Effector memory CD8-positive, alpha-beta T cell (primary cell): Measurements from ENCODE around the gene TBXAS1.

ENCODE experiments used
- ATAC-seq: fragments of 150-1000 bp; cut with Tn5 transposase; replicated peaks from 2 replicates; pipeline ENCODE4 v1.10.0; 2021; ENCODE audit warnings: mild to moderate bottlenecking, moderate library complexity
- DNase-seq, 3 experiments: peaks; one replicate each; pipeline ENCODE4 v3.0.0; 2021
- H3K27ac Mint-ChIP-seq, 2 donors: one replicate each; pipeline ENCODE4 v1.8.0; 2022; ENCODE audit warnings: mild to moderate bottlenecking in 2 of 2, mixed read lengths in 2 of 2, moderate library complexity in 2 of 2
- H3K27me3 Mint-ChIP-seq, 2 donors: one replicate each; pipeline ENCODE4 v1.8.0; 2022; ENCODE audit warnings: mixed read lengths in 2 of 2
- H3K36me3 Mint-ChIP-seq: one replicate; pipeline ENCODE4 v1.8.0; 2022; ENCODE audit warnings: mild to moderate bottlenecking, moderate library complexity, mixed read lengths; ENCODE audit not compliant: insufficient read depth
- H3K4me1 Mint-ChIP-seq, 2 donors: one replicate each; pipeline ENCODE4 v1.8.0; 2022; ENCODE audit warnings: low read depth in 2 of 2, mixed read lengths in 2 of 2
- H3K4me3 Mint-ChIP-seq, 2 donors: one replicate each; pipeline ENCODE4 v1.8.0; 2022; ENCODE audit warnings: mild to moderate bottlenecking in 2 of 2, mixed read lengths in 2 of 2, moderate library complexity in 2 of 2
- H3K9me3 Mint-ChIP-seq, 2 donors: one replicate each; pipeline ENCODE4 v1.8.0; 2022; ENCODE audit warnings: mixed read lengths in 2 of 2

TBXAS1 gene

DNA sequence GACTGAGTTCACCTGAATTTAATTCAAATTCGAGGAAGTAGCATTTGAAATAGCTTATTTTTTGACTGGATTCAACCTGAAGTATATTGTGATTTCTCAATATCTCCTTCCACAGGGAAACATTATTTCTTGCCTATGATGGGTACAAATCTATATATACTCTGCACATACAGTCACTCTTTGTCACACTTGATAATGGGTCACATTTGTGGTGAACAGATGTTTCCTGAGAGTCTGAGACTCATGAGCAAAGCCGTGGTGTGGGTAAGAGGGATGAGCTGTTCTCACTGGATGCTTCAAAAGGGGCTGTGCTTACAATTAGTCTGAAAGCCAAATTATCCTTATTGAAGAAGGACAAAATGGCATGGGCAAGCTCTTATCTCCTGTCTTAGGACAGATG is 18.0 kb upstream of the TBXAS1 start:
- Mint-ChIP-seq H3K4me3 (no peak overlapping the region), H3K36me3 (no peaks in the 10 kb centered on the region), H3K27ac (peak overlapping the region in 1 of 2 donors; percentile 17), H3K4me1 (peaks cover 0 to 2% of the 10 kb centered on the region in 2 donors), H3K9me3 (no peaks in the 10 kb centered on the region), H3K27me3 (peaks cover 23 to 25% of the 10 kb centered on the region in 2 donors)
- no peak for ATAC-seq
- no peak for DNase-seq

DNA sequence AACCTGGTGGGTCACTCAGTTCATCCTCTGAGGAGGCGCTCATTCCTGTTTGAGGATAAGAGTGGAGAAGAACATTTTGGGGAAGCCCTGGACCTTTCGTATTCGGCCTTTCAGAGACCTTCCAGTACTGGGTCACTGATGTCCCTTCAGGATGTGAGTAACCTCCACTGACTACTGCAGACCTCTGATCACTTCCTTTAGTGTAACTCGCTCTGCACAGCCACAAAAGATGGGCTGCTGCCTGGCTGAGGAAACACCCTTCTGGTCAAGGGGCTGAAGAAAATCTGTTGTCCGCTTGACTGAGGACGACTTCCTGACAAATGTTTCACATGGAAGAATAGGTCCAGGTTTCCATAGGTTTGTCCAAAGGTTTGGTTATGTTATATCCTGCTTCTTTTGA is 15.9 kb upstream of the TBXAS1 start:
- Mint-ChIP-seq H3K27me3 (peaks cover 8 to 16% of the 10 kb centered on the region in 2 donors), H3K4me3 (no peak overlapping the region), H3K9me3 (no peaks in the 10 kb centered on the region), H3K27ac (no peak overlapping the region), H3K36me3 (no peaks in the 10 kb centered on the region), H3K4me1 (peaks cover 0 to 2% of the 10 kb centered on the region in 2 donors)
- DNase-seq: no peak
- ATAC-seq: no peak

- ATAC-seq (no peak), DNase-seq (no peak)
- H3K4me1 Mint-ChIP-seq: peaks cover 0 to 2% of the 10 kb centered on the region in 2 donors
- H3K27me3 Mint-ChIP-seq: peaks cover 3 to 12% of the 10 kb centered on the region in 2 donors
- no peaks in the 10 kb centered on the region for H3K36me3 Mint-ChIP-seq
- H3K27ac Mint-ChIP-seq: no peak overlapping the region
- no peak overlapping the region for H3K4me3 Mint-ChIP-seq
- H3K9me3 Mint-ChIP-seq: no peaks in the 10 kb centered on the region
These were observed 15.4 kb upstream of the TBXAS1 start for GRCh38 chr7:139813689-139814088.

- H3K4me1 Mint-ChIP-seq: peaks cover 0 to 2% of the 10 kb centered on the region in 2 donors
- H3K27me3 Mint-ChIP-seq: no peaks in the 10 kb centered on the region
- DNase-seq (no peak), ATAC-seq (no peak)
- no peaks in the 10 kb centered on the region for H3K36me3 Mint-ChIP-seq
- no peak overlapping the region for H3K27ac Mint-ChIP-seq
- no peaks in the 10 kb centered on the region for H3K9me3 Mint-ChIP-seq
- no peak overlapping the region for H3K4me3 Mint-ChIP-seq
These were observed 11.8 kb upstream of the TBXAS1 start for GRCh38 chr7:139817249-139817648.

- ATAC-seq: peak; percentile 39
- H3K4me3 Mint-ChIP-seq: no peak overlapping the region
These were observed 9.0 kb upstream of the TBXAS1 start for GRCh38 chr7:139820089-139820488.

DNA sequence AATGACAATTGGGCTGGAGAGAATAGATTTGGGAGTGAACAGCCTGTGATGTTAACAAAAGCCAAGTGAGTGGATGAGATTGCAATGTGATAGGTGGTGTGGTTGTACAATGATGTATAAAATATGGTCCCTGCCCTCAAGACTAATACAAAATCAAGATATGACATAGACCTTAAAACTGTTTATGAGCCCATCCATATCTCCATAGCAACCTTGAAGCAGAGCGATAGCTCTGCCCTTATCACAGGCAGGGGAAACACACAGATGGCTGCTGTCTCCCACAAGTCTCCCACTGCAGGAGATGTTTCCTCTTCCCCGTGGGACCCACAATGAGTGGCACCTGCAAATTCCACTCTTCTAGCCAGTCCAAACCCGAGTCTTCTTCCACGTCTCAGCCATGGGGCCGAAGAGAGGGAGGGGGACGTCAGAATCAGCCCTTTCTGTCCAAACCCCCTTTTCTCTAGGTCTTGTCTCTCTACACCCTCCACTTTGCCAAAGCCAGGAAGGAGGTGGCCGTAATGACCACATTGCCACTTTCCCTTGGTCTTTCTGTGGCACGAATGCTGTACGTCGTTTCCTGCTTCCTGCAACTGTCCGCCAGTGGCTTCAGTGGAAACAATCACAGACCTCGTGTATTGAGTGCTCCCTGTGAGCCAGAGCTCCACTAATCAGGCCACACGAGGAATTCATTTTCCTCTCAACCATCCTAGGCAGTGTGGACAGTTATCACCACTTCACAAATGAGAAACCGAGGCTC is 7.5 kb upstream of the TBXAS1 start:
- H3K4me3 Mint-ChIP-seq: no peak overlapping the region
- peaks cover 6 to 10% of the 10 kb centered on the region in 2 donors for H3K27me3 Mint-ChIP-seq
- ATAC-seq (no peak), DNase-seq (no peak)
- H3K9me3 Mint-ChIP-seq: no peaks in the 10 kb centered on the region
- no peaks in the 10 kb centered on the region for H3K4me1 Mint-ChIP-seq
- no peak overlapping the region for H3K27ac Mint-ChIP-seq
- no peaks in the 10 kb centered on the region for H3K36me3 Mint-ChIP-seq

More at GRCh38 chr7:139820089-139820488, 9.0 kb upstream of the TBXAS1 start:
- Mint-ChIP-seq H3K4me1 (no peaks in the 10 kb centered on the region), H3K36me3 (no peaks in the 10 kb centered on the region), H3K27me3 (no peaks in the 10 kb centered on the region), H3K27ac (no peak overlapping the region), H3K9me3 (no peaks in the 10 kb centered on the region)
- no peak for DNase-seq

GRCh38 chr7:139822855-139823254 is 6.2 kb upstream of the TBXAS1 start:
- H3K4me3 Mint-ChIP-seq: no peak overlapping the region
- no peak for DNase-seq
- no peaks in the 10 kb centered on the region for H3K4me1 Mint-ChIP-seq
- H3K9me3 Mint-ChIP-seq: no peaks in the 10 kb centered on the region
- no peak overlapping the region for H3K27ac Mint-ChIP-seq
- no peaks in the 10 kb centered on the region for H3K36me3 Mint-ChIP-seq
- no peak for ATAC-seq
- peaks cover 13 to 20% of the 10 kb centered on the region in 2 donors for H3K27me3 Mint-ChIP-seq

- H3K9me3 Mint-ChIP-seq: no peaks in the 10 kb centered on the region
- H3K4me1 Mint-ChIP-seq: peaks cover 0 to 3% of the 10 kb centered on the region in 2 donors
- peaks cover 13 to 27% of the 10 kb centered on the region in 2 donors for H3K27me3 Mint-ChIP-seq
- DNase-seq (no peak), ATAC-seq (no peak)
- no peak overlapping the region for H3K27ac Mint-ChIP-seq
- H3K36me3 Mint-ChIP-seq: no peaks in the 10 kb centered on the region
- H3K4me3 Mint-ChIP-seq: no peak overlapping the region
These were observed 5.0 kb upstream of the TBXAS1 start for GRCh38 chr7:139823959-139824521.

- Mint-ChIP-seq H3K4me3 (no peak overlapping the region), H3K27ac (no peak overlapping the region), H3K9me3 (no peaks in the 10 kb centered on the region), H3K4me1 (peaks cover 0 to 7% of the 10 kb centered on the region in 2 donors), H3K36me3 (peaks cover under 1% of the 10 kb centered on the region), H3K27me3 (peaks cover 16 to 27% of the 10 kb centered on the region in 2 donors)
- ATAC-seq (no peak), DNase-seq (no peak)
These were observed 3.3 kb upstream of the TBXAS1 start for GRCh38 chr7:139825666-139826290.

GRCh38 chr7:139827042-139827441 is 2.0 kb upstream of the TBXAS1 start:
- Mint-ChIP-seq H3K27me3 (peaks cover 19 to 27% of the 10 kb centered on the region in 2 donors), H3K27ac (no peak overlapping the region), H3K9me3 (no peaks in the 10 kb centered on the region), H3K4me3 (no peak overlapping the region), H3K36me3 (peaks cover 4% of the 10 kb centered on the region), H3K4me1 (peaks cover 0 to 14% of the 10 kb centered on the region in 2 donors)
- no peak for DNase-seq
- ATAC-seq: no peak

DNA sequence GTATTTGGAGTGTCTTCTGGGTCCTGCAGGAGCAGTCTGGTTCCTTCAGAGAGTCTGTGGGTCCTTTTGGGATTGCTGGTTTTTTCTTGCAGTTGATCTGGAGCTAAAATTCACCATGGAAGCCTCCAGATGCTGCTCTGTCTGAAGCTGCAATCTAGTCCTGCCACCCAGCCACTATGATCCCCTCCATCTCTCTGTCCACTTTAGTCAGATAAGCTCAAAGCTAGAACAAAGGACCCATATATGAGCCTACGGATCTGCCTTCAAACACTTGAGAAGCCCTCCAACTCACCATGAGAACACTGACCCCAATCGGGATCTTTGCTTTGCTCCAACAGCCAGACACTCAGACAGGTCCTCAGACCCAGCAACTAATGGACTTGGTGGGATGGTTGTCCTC is 618 bp upstream of the TBXAS1 start:
- H3K27ac Mint-ChIP-seq: peak overlapping the region in 1 of 2 donors; percentile 89

DNA sequence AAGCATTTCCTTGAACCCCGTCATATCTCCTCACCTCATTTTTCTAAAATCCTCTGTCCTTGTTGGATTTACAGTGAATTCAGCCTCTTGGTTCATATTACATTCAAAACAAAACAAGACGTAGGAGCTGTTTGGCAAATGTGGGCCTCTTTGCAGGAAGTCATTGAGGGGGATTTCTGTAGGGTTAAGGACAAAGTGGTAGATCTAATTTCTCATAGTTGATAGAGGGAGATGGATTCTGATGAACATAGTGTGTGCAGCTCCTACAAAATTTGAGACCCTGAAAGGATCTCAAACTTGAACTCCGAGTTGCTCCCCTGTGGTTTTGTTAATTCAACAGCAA is 682 bp downstream of the TBXAS1 start:
- peak overlapping the region in 1 of 2 donors; percentile 89 for H3K27ac Mint-ChIP-seq
- DNase-seq (no peak), ATAC-seq (peak; percentile 55)
- H3K9me3 Mint-ChIP-seq: peaks cover 3 to 8% of the 10 kb centered on the region in 2 donors
- H3K4me3 Mint-ChIP-seq: peak overlapping the region; percentile 9 to 77
- peaks cover 27% of the 10 kb centered on the region in 2 donors for H3K27me3 Mint-ChIP-seq
- peaks cover 0 to 14% of the 10 kb centered on the region in 2 donors for H3K4me1 Mint-ChIP-seq
- H3K36me3 Mint-ChIP-seq: peaks cover 4% of the 10 kb centered on the region

More for the DNA sequence above, 618 bp upstream of the TBXAS1 start:
- peaks cover 0 to 1% of the 10 kb centered on the region in 2 donors for H3K9me3 Mint-ChIP-seq
- H3K4me1 Mint-ChIP-seq: peaks cover 0 to 14% of the 10 kb centered on the region in 2 donors
- ATAC-seq (no peak), DNase-seq (no peak)
- H3K27me3 Mint-ChIP-seq: peaks cover 27% of the 10 kb centered on the region in 2 donors
- peaks cover 4% of the 10 kb centered on the region for H3K36me3 Mint-ChIP-seq
- H3K4me3 Mint-ChIP-seq: no peak overlapping the region

DNA sequence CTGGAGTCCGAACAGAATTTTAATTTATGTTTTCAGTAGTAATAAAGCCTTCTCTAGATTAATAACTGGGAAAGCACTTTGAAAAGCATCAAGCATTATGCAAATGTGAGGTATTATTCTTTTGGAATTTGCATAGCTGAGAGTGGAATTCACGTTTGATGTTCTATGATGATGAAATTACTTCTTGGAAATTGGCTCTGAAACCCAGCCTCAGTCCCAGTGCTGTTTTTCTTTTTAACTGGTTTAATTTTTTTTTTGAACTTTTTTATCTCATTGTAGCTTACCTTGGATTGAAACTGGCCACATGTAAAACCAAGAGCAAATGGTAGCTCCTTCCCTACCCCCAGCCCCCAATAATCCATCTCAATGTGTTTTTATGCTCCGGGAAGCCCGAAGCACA is 1.2 kb downstream of the TBXAS1 start:
- H3K9me3 Mint-ChIP-seq: peaks cover 3 to 8% of the 10 kb centered on the region in 2 donors
- no peak for DNase-seq
- no peak for ATAC-seq
- peak overlapping the region; percentile 47 to 81 for H3K27ac Mint-ChIP-seq
- H3K36me3 Mint-ChIP-seq: peaks cover 4% of the 10 kb centered on the region
- peaks cover 27% of the 10 kb centered on the region in 2 donors for H3K27me3 Mint-ChIP-seq
- peaks cover 0 to 14% of the 10 kb centered on the region in 2 donors for H3K4me1 Mint-ChIP-seq
- H3K4me3 Mint-ChIP-seq: peak overlapping the region in 1 of 2 donors; percentile 77
